Right atrium auricular region (tissue), 2 donors: ENCODE results near the gene TMTC3. TPM values are rescaled to one million over a fixed set of nuclear protein-coding genes. Genes with fewer than 3 reads are reported as not detected.

Experiments
- DNase-seq: peaks from one replicate; pipeline ENCODE4 v3.0.0-alpha.2; 2019; ENCODE audit warnings: low spot score
- H3K27ac ChIP-seq, 2 donors: fragments of 200-600 bp; sonication (generic); 1 replicate in 1 of 2; 2 replicates in 1 of 2; pipeline ENCODE4 v1.5.1; 2016 to 2019
- H3K27me3 ChIP-seq, 2 donors: fragments of 200-600 bp; sonication (generic); one replicate each; pipeline versions ENCODE4 v1.5.1 to v1.6.0; 2017 to 2019
- H3K36me3 ChIP-seq: fragments of 200-600 bp; sonication (generic); one replicate; pipeline ENCODE4 v1.5.1; 2016
- H3K4me1 ChIP-seq, 2 donors: fragments of 200-600 bp; sonication (generic); one replicate each; pipeline versions ENCODE4 v1.5.1 to v1.6.0; 2017 to 2019
- H3K4me3 ChIP-seq, 2 donors: fragments of 200-600 bp; sonication (generic); 1 replicate in 1 of 2; 2 replicates in 1 of 2; pipeline ENCODE4 v1.5.1; 2017 to 2019; ENCODE audit warnings: mild to moderate bottlenecking in 1 of 2, moderate library complexity in 1 of 2
- H3K9me3 ChIP-seq, 2 donors: fragments of 200-600 bp; sonication (generic); one replicate each; pipeline ENCODE4 v1.5.1; 2019
- total RNA-seq, 2 donors: library from RNA; depleted of rRNA; stranded (reverse); fragments of >200 nt; gene quantifications; one replicate each; pipeline ENCODE4 v1.1.0, GENCODE V29; 2016
- TF ChIP-seq, protein P1 (sequence below), 2 donors: fragments of 200-600 bp; sonication (generic); IDR thresholded peaks; one replicate each; pipeline ENCODE4 v1.5.1; 2019; ENCODE audit warnings: antibody characterized with exemption in 2 of 2

Gene TMTC3
- total RNA-seq, 2 donors from 2014 or later, result 9.9 to 11.8 TPM

DNA sequence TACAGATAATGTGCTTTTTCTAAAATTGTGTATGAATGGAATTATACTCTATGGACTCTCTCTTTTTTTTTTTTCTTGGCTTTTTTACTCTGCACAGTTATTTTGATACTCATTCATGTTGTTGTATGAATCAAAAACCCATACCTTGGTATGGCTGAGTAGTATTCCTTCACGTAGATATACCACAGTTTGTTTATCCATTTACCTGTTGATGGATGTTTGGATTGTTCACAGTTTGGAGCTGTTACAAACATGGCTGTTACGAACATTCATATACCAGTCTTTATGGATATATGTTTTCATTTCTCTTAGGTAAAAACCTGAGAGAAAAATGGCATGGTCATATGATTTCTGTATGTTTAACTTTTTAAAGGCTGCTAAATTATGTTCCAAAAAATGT, 43.2 kb downstream of the TMTC3 start:
- DNase-seq, result no peak
- Histone ChIP-seq H3K27me3 (no peaks in the 10 kb centered on the region), H3K4me1 (no peaks in the 10 kb centered on the region), H3K9me3 (no peaks in the 10 kb centered on the region), H3K4me3 (no peak overlapping the region), H3K36me3 (peaks cover 14% of the 10 kb centered on the region), H3K27ac (no peak overlapping the region)
- TF ChIP-seq, protein P1, sequence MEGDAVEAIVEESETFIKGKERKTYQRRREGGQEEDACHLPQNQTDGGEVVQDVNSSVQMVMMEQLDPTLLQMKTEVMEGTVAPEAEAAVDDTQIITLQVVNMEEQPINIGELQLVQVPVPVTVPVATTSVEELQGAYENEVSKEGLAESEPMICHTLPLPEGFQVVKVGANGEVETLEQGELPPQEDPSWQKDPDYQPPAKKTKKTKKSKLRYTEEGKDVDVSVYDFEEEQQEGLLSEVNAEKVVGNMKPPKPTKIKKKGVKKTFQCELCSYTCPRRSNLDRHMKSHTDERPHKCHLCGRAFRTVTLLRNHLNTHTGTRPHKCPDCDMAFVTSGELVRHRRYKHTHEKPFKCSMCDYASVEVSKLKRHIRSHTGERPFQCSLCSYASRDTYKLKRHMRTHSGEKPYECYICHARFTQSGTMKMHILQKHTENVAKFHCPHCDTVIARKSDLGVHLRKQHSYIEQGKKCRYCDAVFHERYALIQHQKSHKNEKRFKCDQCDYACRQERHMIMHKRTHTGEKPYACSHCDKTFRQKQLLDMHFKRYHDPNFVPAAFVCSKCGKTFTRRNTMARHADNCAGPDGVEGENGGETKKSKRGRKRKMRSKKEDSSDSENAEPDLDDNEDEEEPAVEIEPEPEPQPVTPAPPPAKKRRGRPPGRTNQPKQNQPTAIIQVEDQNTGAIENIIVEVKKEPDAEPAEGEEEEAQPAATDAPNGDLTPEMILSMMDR (IDR thresholded peaks at IDR 0.05), result no peak

- H3K9me3 ChIP-seq, result no peaks in the 10 kb centered on the region
- TF ChIP-seq, protein P1 (IDR thresholded peaks at IDR 0.05), result no peak
- H3K27ac ChIP-seq, result no peak overlapping the region
- no peak for DNase-seq
- peaks cover 9% of the 10 kb centered on the region for H3K36me3 ChIP-seq
- no peaks in the 10 kb centered on the region for H3K27me3 ChIP-seq
- no peak overlapping the region for H3K4me3 ChIP-seq
- H3K4me1 ChIP-seq, result no peaks in the 10 kb centered on the region
These were observed 43.9 kb downstream of the TMTC3 start for GRCh38 chr12:88185988-88186387.

- no peak overlapping the region for H3K4me3 ChIP-seq
- H3K36me3 ChIP-seq, result peaks cover 9% of the 10 kb centered on the region
- DNase-seq, result no peak
- H3K27ac ChIP-seq, result no peak overlapping the region
- H3K9me3 ChIP-seq, result no peaks in the 10 kb centered on the region
- no peaks in the 10 kb centered on the region for H3K27me3 ChIP-seq
- no peaks in the 10 kb centered on the region for H3K4me1 ChIP-seq
- TF ChIP-seq, protein P1 (IDR thresholded peaks at IDR 0.05), result no peak
These were observed 45.5 kb downstream of the TMTC3 start for GRCh38 chr12:88187571-88187970.

DNA sequence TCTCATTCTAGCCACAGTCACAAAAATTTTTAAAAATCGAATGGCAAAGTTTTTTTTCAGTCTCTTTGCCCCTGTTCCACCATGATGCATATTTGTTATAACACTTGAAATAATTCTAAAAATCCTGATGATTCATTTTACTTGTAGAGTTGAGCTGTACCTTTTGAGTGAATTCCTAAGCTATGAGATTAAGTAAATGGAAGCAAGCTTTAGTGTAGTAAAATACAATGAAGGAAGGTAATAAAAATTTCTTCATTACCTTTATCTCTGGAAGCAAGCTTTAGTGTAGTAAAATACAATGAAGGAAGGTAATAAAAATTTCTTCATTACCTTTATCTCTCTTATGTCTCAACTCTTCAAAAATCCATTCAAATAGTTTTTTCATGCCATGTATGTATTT, 46.1 kb downstream of the TMTC3 start:
- Histone ChIP-seq H3K36me3 (peaks cover 9% of the 10 kb centered on the region), H3K27ac (no peak overlapping the region), H3K27me3 (no peaks in the 10 kb centered on the region), H3K4me3 (no peak overlapping the region), H3K4me1 (no peaks in the 10 kb centered on the region), H3K9me3 (no peaks in the 10 kb centered on the region)
- TF ChIP-seq, protein P1 (IDR thresholded peaks at IDR 0.05), result no peak
- no peak for DNase-seq

- H3K4me3 ChIP-seq, result no peak overlapping the region
- TF ChIP-seq, protein P1 (IDR thresholded peaks at IDR 0.05), result no peak
- no peaks in the 10 kb centered on the region for H3K36me3 ChIP-seq
- H3K4me1 ChIP-seq, result no peaks in the 10 kb centered on the region
- no peak for DNase-seq
- no peaks in the 10 kb centered on the region for H3K27me3 ChIP-seq
- H3K27ac ChIP-seq, result no peak overlapping the region
- H3K9me3 ChIP-seq, result no peaks in the 10 kb centered on the region
These were observed 50.3 kb downstream of the TMTC3 start for GRCh38 chr12:88192426-88192825.

- no peaks in the 10 kb centered on the region for H3K27me3 ChIP-seq
- H3K4me3 ChIP-seq, result no peak overlapping the region
- no peak for DNase-seq
- no peaks in the 10 kb centered on the region for H3K36me3 ChIP-seq
- no peaks in the 10 kb centered on the region for H3K4me1 ChIP-seq
- H3K9me3 ChIP-seq, result no peaks in the 10 kb centered on the region
- no peak overlapping the region for H3K27ac ChIP-seq
- TF ChIP-seq, protein P1 (IDR thresholded peaks at IDR 0.05), result no peak
These were observed 52.8 kb downstream of the TMTC3 start for GRCh38 chr12:88194868-88195267.
